Fibroblast of skin of scalp (primary cell): Measurements from ENCODE around the gene GJA1.

ENCODE experiments used
- DNase-seq: peaks from one replicate; pipeline ENCODE4 v3.0.0-alpha.2; 2013

Gene GJA1

GRCh38 chr6:121492536-121492935, 57.1 kb downstream of the GJA1 start:
- no peak for DNase-seq

- no peak for DNase-seq
These were observed 62.5 kb downstream of the GJA1 start for GRCh38 chr6:121497970-121498375.

- DNase-seq: no peak
These were observed 63.2 kb downstream of the GJA1 start for GRCh38 chr6:121498481-121499276.
